Mesenchymal stem cell (in vitro differentiated cells and primary cell): ENCODE results near the gene KIF17. TPM values are rescaled to one million over a fixed set of nuclear protein-coding genes. Genes with fewer than 3 reads are reported as not detected.

ENCODE experiments used
- DNase-seq: peaks from one replicate; pipeline ENCODE4 v3.0.0-alpha.2; 2013
- H2AFZ ChIP-seq: one replicate; pipeline ENCODE4 v1.6.1; 2013; ENCODE audit warnings: low read depth, mild to moderate bottlenecking, control low read depth, inconsistent platforms, low read length, moderate library complexity
- H2AK5ac ChIP-seq: 2 replicates; pipeline ENCODE4 v1.6.1; 2013; ENCODE audit warnings: low read length, moderate library complexity, mild to moderate bottlenecking, inconsistent platforms; ENCODE audit not compliant: severe bottlenecking
- H2BK120ac ChIP-seq: one replicate; pipeline ENCODE4 v1.6.1; 2013; ENCODE audit warnings: low read depth, mild to moderate bottlenecking, inconsistent platforms, low read length, moderate library complexity
- H2BK12ac ChIP-seq, 2 experiments: one replicate each; pipeline ENCODE4 v1.6.1; 2013; ENCODE audit warnings: inconsistent platforms in 2 of 2, low read length in 2 of 2, mild to moderate bottlenecking in 2 of 2, moderate library complexity in 2 of 2, control low read depth in 1 of 2
- H2BK15ac ChIP-seq: one replicate; pipeline ENCODE4 v1.6.1; 2013; ENCODE audit warnings: mild to moderate bottlenecking, low read depth, inconsistent platforms; ENCODE audit not compliant: poor library complexity, severe bottlenecking
- H2BK5ac ChIP-seq: 2 replicates; pipeline ENCODE4 v1.6.1; 2013; ENCODE audit warnings: low read depth, mild to moderate bottlenecking, low read length, control low read depth, inconsistent platforms; ENCODE audit not compliant: poor library complexity, severe bottlenecking
- H3K14ac ChIP-seq, 2 experiments: one replicate each; pipeline ENCODE4 v1.6.1; 2013; ENCODE audit warnings: inconsistent platforms in 2 of 2, low read length in 2 of 2, control low read depth in 1 of 2, mild to moderate bottlenecking in 1 of 2, moderate library complexity in 1 of 2
- H3K18ac ChIP-seq, 2 experiments: one replicate each; pipeline ENCODE4 v1.6.1; 2013; ENCODE audit warnings: inconsistent platforms in 2 of 2, low read length in 2 of 2, control low read depth in 1 of 2, low read depth in 1 of 2, mild to moderate bottlenecking in 1 of 2
- H3K23ac ChIP-seq, 2 experiments: one replicate each; pipeline ENCODE4 v1.6.1; 2013; ENCODE audit warnings: inconsistent platforms in 2 of 2, low read length in 2 of 2, mild to moderate bottlenecking in 2 of 2, moderate library complexity in 2 of 2, control low read depth in 1 of 2
- H3K27ac ChIP-seq: 2 replicates; pipeline ENCODE4 v1.5.1; 2013; ENCODE audit warnings: mild to moderate bottlenecking, moderate library complexity, low read length, control low read depth, inconsistent platforms; ENCODE audit not compliant: poor library complexity, severe bottlenecking
- H3K27me3 ChIP-seq, 2 experiments: 2 replicates each; pipeline versions ENCODE4 v1.6.1 to v1.7.0; 2013; ENCODE audit warnings: low read length in 2 of 2, mild to moderate bottlenecking in 2 of 2, moderate library complexity in 2 of 2, control low read depth in 1 of 2, inconsistent platforms in 1 of 2; ENCODE audit not compliant: control insufficient read depth in 1 of 2, insufficient read depth in 1 of 2
- H3K36me3 ChIP-seq, 2 experiments: 2 replicates each; pipeline versions ENCODE4 v1.6.1 to v1.7.0; 2013; ENCODE audit warnings: low read length in 2 of 2, control low read depth in 1 of 2, inconsistent platforms in 1 of 2, low read depth in 1 of 2, mild to moderate bottlenecking in 1 of 2; ENCODE audit not compliant: insufficient read depth in 2 of 2, control insufficient read depth in 1 of 2
- H3K4ac ChIP-seq, 2 experiments: one replicate each; pipeline ENCODE4 v1.6.1; 2013; ENCODE audit warnings: inconsistent platforms in 2 of 2, low read length in 2 of 2, mild to moderate bottlenecking in 2 of 2, moderate library complexity in 2 of 2, control low read depth in 1 of 2, low read depth in 1 of 2
- H3K4me1 ChIP-seq: 2 replicates; pipeline ENCODE4 v1.6.1; 2013; ENCODE audit warnings: low read depth, low read length, control low read depth; ENCODE audit not compliant: control insufficient read depth, insufficient read depth
- H3K4me2 ChIP-seq: 2 replicates; pipeline ENCODE4 v1.6.1; 2013; ENCODE audit warnings: low read length, mild to moderate bottlenecking, inconsistent platforms; ENCODE audit not compliant: poor library complexity, severe bottlenecking
- H3K4me3 ChIP-seq, 2 experiments: 2 replicates each; pipeline versions ENCODE4 v1.5.1 to v1.7.0; 2013; ENCODE audit warnings: low read length in 2 of 2, mild to moderate bottlenecking in 2 of 2, control low read depth in 1 of 2, low read depth in 1 of 2; ENCODE audit not compliant: insufficient read depth in 1 of 2
- H3K79me1 ChIP-seq: replicated peaks from 2 replicates; pipeline ENCODE4 v1.6.1; 2013; ENCODE audit warnings: mild to moderate bottlenecking, control low read depth, low read length, inconsistent platforms; ENCODE audit not compliant: poor library complexity, severe bottlenecking
- H3K9ac ChIP-seq: 2 replicates; pipeline ENCODE4 v1.7.0; 2013; ENCODE audit warnings: mild to moderate bottlenecking, low read length, moderate library complexity
- H3K9me3 ChIP-seq: 2 replicates; pipeline ENCODE4 v1.7.0; 2013; ENCODE audit warnings: mild to moderate bottlenecking, low read length; ENCODE audit not compliant: control insufficient read depth
- H4K8ac ChIP-seq: one replicate; pipeline ENCODE4 v1.6.1; 2013; ENCODE audit warnings: inconsistent platforms, mild to moderate bottlenecking, low read length, moderate library complexity
- H4K91ac ChIP-seq: one replicate; pipeline ENCODE4 v1.6.1; 2013; ENCODE audit warnings: mild to moderate bottlenecking, low read length, inconsistent platforms
- WGBS: methylation state at CpG from one replicate; pipeline ENCODE4 v1.1.7; 2013; ENCODE audit warnings: mixed read lengths; 5-methylcytosine and 5-hydroxymethylcytosine counted together
- polyA plus RNA-seq, 2 experiments: library from polyadenylated mRNA; stranded (reverse); fragments of 200-250 nt; gene quantifications; one replicate each; pipeline ENCODE4 v1.2.3, GENCODE V29; 2013

The KIF17 gene
- 3.7 TPM for polyA plus RNA-seq (2013, experiment 1 of 2)
- polyA plus RNA-seq (2013, experiment 2 of 2): 3.0 TPM

- Histone ChIP-seq H3K79me1 (no peaks in the 10 kb centered on the region), H3K36me3 (peaks cover 0 to 22% of the 10 kb centered on the region in 2 experiments), H2AK5ac (no peak within 1 kb of the TSS), H2AFZ (peak within 1 kb of the TSS; percentile 86), H4K8ac (peak within 1 kb of the TSS; percentile 86), H3K23ac (no peak within 1 kb of the TSS), H3K18ac (peak within 1 kb of the TSS; percentile 59 to 91), H2BK120ac (no peak within 1 kb of the TSS), H3K4me1 (peaks cover 14% of the 10 kb centered on the region), H3K4ac (peak within 1 kb of the TSS in 1 of 2 experiments; percentile 76), H3K4me3 (peak within 1 kb of the TSS; percentile 67), H3K9ac (peak within 1 kb of the TSS; percentile 68), H3K4me2 (peak within 1 kb of the TSS; percentile 84), H3K27ac (no peak within 1 kb of the TSS), H3K14ac (peak within 1 kb of the TSS in 1 of 2 experiments; percentile 90), H2BK5ac (no peak within 1 kb of the TSS), H2BK15ac (peak within 1 kb of the TSS; percentile 32), H2BK12ac (peak within 1 kb of the TSS in 1 of 2 experiments; percentile 61), H4K91ac (no peak within 1 kb of the TSS), H3K27me3 (peaks cover 0 to 34% of the 10 kb centered on the region in 2 experiments), H3K9me3 (no peaks in the 10 kb centered on the region)
- 7% methylated on average over 61 of the region's 112 CpGs for WGBS
- peak; percentile 84 for DNase-seq
Observed at GRCh38 chr1:20717452-20718342, at the start of gene KIF17. KIF17 (minus strand) TSS chr1:20718007; CDS start chr1:20717706, 301 bp downstream.

DNA sequence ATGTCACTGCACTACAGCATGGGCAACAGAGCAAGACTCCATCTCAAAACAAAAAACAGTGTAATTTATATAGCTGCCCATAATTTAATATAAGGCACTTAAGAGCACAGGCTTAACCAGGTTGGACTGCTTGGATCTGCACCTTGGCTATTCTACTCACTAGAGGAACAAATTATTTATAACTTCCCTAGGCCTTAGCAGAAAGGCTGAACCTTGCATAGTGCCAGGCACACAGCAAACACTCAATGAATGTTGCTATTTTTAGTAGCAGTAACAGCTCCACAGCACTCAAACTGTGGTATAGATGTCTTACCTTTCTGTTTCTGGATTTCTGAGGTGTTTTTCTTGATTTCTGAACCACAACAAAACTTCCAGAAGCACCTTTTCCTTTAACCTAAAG is 49.5 kb upstream of the KIF17 start:
- peaks cover 28% of the 10 kb centered on the region for H3K79me1 ChIP-seq
- no peak overlapping the region for H3K4me2 ChIP-seq
- H2BK15ac ChIP-seq: no peak overlapping the region
- peaks cover 46 to 98% of the 10 kb centered on the region in 2 experiments for H3K36me3 ChIP-seq
- no peak overlapping the region for H3K4me3 ChIP-seq
- no peak overlapping the region for H3K4ac ChIP-seq
- no peaks in the 10 kb centered on the region for H3K27me3 ChIP-seq
- H2AK5ac ChIP-seq: no peak overlapping the region
- no peaks in the 10 kb centered on the region for H3K4me1 ChIP-seq
- DNase-seq: no peak
- no peak overlapping the region for H2AFZ ChIP-seq
- no peak overlapping the region for H3K14ac ChIP-seq
- no peak overlapping the region for H3K23ac ChIP-seq
- H3K18ac ChIP-seq: no peak overlapping the region
- H4K8ac ChIP-seq: no peak overlapping the region
- no peak overlapping the region for H2BK120ac ChIP-seq
- H3K9ac ChIP-seq: no peak overlapping the region
- no peak overlapping the region for H4K91ac ChIP-seq
- no peak overlapping the region for H2BK12ac ChIP-seq
- no peak overlapping the region for H3K27ac ChIP-seq
- H3K9me3 ChIP-seq: no peaks in the 10 kb centered on the region
- H2BK5ac ChIP-seq: no peak overlapping the region

DNA sequence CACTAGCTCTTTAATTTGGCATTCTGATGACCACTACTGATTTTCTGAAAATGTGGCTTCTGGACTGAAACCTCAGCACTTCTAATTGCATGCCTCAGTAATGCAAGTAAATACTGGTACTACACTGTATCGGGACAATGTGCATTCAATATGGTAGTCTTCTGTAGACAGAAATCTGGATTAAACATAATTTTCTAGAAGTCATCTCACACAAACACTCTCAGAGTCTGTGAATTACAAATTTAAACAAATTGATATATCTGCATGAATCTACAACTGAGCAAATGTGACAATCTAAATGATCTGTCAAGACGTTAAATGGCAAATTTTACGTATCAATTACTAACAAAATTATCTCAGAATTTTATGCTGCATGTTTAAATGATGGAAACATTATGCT is 45.6 kb upstream of the KIF17 start:
- no peak overlapping the region for H3K4me3 ChIP-seq
- H4K8ac ChIP-seq: no peak overlapping the region
- peaks cover 23% of the 10 kb centered on the region for H3K79me1 ChIP-seq
- no peak overlapping the region for H3K4ac ChIP-seq
- H2BK15ac ChIP-seq: no peak overlapping the region
- no peaks in the 10 kb centered on the region for H3K4me1 ChIP-seq
- no peak overlapping the region for H3K9ac ChIP-seq
- H3K23ac ChIP-seq: no peak overlapping the region
- no peak overlapping the region for H2AK5ac ChIP-seq
- H3K36me3 ChIP-seq: peaks cover 55 to 95% of the 10 kb centered on the region in 2 experiments
- H2BK12ac ChIP-seq: no peak overlapping the region
- H4K91ac ChIP-seq: no peak overlapping the region
- DNase-seq: no peak
- H3K9me3 ChIP-seq: no peaks in the 10 kb centered on the region
- H3K27me3 ChIP-seq: no peaks in the 10 kb centered on the region
- no peak overlapping the region for H3K18ac ChIP-seq
- H3K4me2 ChIP-seq: no peak overlapping the region
- H3K14ac ChIP-seq: no peak overlapping the region
- no CpG with 5 or more reads among the region's 3 CpGs for WGBS
- no peak overlapping the region for H2BK120ac ChIP-seq
- H2BK5ac ChIP-seq: no peak overlapping the region
- no peak overlapping the region for H3K27ac ChIP-seq
- no peak overlapping the region for H2AFZ ChIP-seq

DNA sequence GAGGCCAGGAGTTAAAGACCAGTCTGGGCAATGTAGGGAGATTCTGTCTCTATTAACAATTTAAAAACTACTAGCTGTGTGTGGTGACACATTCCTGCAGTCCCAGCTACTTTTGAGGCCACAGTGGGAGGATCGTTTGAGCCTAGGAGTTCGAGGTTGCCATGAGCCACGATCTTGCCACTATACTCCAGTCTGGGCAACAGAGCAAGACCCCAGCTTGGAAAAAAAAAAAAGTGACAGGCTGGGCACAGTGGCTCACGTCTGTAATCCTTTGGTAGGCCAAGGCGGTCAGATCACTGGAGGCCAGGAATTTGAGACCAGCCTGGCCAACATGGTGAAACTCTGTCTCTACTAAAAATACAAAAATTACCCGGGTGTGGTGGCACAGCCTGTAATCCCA is 42.5 kb upstream of the KIF17 start:
- Histone ChIP-seq H3K27ac (no peak overlapping the region), H3K27me3 (no peaks in the 10 kb centered on the region), H4K91ac (no peak overlapping the region), H3K36me3 (peaks cover 55 to 94% of the 10 kb centered on the region in 2 experiments), H3K9me3 (no peaks in the 10 kb centered on the region), H2BK120ac (no peak overlapping the region), H3K79me1 (peaks cover 18% of the 10 kb centered on the region), H2BK5ac (no peak overlapping the region), H3K4me1 (no peaks in the 10 kb centered on the region), H2AFZ (no peak overlapping the region), H3K4me2 (no peak overlapping the region), H3K9ac (no peak overlapping the region), H2AK5ac (no peak overlapping the region), H3K4me3 (no peak overlapping the region), H3K14ac (no peak overlapping the region), H4K8ac (no peak overlapping the region), H3K23ac (no peak overlapping the region), H3K4ac (no peak overlapping the region), H2BK12ac (no peak overlapping the region), H2BK15ac (no peak overlapping the region), H3K18ac (no peak overlapping the region)
- no peak for DNase-seq
- WGBS: 95% methylated on average over 6 of the region's 6 CpGs
